HG02588 (cell line): ENCODE data around the gene SOX3.

ENCODE experiments used
- ATAC-seq: cut with Tn5 transposase; IDR thresholded peaks from one replicate; pipeline ENCODE4 v1.9.1; 2021; ENCODE audit warnings: mild to moderate bottlenecking, moderate library complexity; ENCODE audit not compliant: unreplicated experiment

Gene SOX3

GRCh38 chrX:140504371-140505324 lies at the start of gene SOX3:
Gene SOX3, minus strand, starts transcription at chrX:140505069. Its CDS starts 9 bp downstream, at chrX:140505060.
- ATAC-seq, result no peak

DNA sequence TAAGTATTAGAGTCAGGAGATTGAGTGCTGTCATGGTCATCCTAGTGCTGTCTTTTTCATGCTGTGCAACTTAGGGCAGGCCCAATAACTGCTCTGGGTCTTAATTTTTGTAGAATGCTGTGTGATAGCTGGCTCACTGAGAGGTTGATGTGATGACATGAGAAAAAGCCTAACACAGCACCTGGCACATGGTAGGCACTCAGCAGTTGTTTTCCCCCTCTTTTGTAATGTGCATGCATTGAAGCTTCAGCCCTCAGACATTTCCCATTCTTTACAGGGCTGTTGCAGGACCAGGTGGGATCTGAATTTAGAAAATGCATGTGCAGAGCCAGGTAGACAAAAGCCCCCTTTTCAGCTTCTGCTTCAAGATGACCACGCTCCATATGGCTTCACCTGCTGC lies 44.1 kb upstream of the SOX3 start:
- no peak for ATAC-seq

DNA sequence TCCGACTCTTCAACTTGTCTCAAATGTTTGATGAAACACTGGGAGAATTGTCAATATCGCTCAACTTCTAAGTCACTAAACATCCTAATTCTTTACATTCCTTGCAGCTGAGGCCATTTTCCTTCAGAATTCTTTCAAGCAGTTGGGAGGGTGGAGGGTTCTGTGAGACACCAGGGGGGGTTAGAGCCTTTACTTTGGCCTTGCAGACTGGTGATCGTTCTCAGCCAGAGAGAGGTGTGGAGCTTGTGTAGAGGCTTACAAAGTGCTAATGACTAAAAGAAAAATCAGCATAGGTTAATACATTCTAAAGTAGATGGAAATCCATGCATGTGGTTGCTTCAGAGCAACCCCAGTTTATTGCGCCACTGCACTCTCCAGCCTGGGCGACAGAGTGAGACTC lies 21.3 kb upstream of the SOX3 start:
- no peak for ATAC-seq

DNA sequence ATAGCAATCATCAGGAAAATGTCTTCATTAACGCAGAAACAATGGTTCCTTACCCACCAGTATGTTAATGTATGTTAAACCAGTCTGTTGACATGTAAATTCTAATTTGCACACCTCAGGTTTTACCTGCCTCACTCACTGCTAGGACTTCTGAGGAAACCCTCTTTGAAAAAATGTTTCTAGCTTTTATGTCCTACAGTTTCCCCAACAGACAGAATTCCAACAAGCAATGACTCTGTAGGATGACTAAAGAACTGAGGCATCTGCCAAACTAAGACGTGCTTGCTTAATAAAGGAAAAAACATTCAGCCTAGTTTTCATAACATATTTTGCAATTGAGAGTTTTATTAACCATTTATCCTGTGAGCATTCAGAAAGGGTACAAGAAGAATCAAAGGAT lies 20.6 kb upstream of the SOX3 start:
- ATAC-seq, result no peak

DNA sequence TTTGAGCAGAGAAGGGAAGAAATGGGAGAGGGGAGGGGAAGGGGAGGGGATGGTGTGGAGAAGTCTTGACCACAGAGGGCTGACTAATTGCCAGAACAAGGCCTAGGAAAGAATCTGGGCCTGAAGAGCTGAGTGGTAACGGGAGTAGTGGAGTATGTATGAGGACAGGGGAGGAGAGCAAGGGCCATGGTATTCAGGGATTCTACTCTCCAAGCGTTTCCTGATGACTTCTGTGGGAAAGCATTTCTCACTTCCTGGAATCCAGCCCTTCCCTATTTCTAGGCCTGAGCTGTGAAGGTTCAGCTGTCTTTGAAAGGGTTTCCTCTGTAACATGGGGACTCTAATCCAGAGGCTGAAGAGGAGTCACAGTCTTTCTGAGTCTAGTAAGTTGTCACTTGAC lies 19.7 kb upstream of the SOX3 start:
- ATAC-seq, result no peak

DNA sequence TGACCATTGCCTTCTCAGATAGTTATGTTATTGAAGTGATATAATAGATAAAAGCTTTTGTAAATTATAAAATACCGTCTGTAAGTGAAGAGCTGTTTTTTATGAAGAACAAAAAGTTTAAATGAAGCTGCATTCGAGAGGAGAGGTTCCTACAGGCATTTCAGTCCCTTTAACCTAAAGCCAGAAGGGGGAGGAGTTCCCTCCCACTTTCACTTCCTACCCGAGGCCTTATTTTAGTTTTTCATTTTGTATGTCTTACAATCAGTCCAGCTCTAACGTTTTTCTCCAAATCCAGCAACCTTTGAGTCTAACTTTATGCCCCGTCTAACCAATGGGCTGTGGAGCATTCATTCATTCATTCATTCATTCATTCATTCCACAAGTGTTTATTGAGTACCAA lies 16.5 kb upstream of the SOX3 start:
- no peak for ATAC-seq

- ATAC-seq, result no peak
These were observed 9.7 kb upstream of the SOX3 start for GRCh38 chrX:140514554-140514953.

- ATAC-seq, result no peak
These were observed 6.0 kb upstream of the SOX3 start for GRCh38 chrX:140510895-140511295.

DNA sequence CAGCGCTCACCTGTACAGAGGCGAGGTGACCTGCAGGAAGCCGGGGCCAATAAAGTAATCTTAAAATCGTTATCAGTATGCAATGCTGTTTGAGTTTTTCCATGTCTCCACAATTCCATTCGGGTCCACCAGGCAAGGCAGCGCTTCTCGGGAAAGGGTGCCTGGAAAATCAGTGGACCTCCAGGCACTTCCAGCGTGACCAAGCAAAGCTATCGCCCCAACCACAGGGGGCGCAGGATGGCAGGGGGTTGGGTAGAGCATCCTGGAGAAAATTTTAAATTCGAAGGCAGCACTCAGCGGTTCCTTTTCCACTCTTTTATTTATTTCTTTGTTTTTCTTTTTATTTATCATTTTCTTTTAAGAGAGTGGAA lies 5.4 kb upstream of the SOX3 start:
- no peak for ATAC-seq

- no peak for ATAC-seq
These were observed 4.8 kb upstream of the SOX3 start for GRCh38 chrX:140509468-140510305.

DNA sequence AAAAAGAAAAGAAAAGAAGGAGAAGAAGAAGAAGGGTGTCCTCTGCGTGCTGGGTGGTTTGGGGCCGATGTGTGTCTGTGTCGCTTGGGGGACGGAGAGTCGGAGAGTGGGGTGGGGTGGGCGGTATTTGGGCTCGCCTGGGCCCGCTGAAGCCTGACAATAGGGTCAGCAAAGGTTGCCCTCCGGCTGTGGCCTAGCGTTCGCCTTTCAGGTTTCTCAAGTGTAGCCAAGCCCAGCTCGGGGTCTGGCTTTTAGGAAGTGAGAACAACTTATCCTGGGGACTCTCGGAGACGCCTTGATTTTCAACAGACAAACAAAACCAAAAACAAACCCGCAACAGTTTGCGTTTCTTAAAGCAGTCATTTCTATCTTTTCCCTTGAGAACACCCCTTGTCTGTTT lies 4.1 kb upstream of the SOX3 start:
- no peak for ATAC-seq

- no peak for ATAC-seq
These were observed 3.1 kb upstream of the SOX3 start for GRCh38 chrX:140507982-140508305.

GRCh38 chrX:140507223-140507981 lies 2.5 kb upstream of the SOX3 start:
- ATAC-seq, result no peak

DNA sequence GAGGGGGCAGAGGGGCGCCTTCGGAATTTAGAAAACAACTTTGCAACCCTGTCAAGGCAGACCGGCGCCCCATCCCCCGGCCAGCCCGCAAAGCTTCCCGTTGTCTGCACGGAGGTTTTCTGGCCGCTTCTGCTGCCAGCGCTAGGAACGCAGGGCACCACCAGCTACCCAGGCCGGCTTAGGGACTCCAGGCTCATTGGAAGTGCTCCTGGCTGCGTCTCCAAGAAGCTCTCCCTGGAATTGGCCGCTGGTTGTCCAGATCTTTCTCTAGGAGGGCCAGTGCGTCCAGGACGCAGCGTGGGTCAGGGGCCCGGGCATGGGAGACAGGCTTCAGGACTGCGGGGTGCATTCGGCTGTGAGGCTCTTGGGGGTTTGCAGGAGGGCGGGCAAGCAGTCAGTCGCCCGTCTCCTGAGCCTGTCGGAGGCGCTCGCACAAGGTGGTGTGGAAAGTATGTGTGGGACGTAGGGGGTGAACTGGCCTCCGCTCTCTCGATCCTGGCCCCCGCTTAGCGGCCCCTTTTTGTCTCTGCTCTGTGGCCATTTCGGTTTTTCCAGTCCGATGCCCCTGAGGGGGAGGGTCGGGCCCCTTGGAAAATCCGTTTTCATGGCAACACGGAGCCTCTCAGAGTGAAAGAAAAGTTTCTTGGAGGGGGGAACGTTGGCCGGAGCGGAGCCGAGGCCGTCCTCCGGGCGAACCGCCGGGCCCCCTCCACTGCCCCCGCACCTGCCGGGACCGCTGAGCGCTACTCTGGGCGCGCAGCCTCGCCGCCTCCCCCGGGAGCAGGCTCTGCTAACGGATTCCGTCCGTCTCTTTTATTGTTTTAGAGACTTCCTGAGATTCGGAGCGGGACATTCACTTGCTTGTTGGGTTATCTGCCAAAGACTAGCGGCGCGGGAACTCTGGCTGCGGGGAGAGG lies 810 bp upstream of the SOX3 start:
- ATAC-seq, result no peak

DNA sequence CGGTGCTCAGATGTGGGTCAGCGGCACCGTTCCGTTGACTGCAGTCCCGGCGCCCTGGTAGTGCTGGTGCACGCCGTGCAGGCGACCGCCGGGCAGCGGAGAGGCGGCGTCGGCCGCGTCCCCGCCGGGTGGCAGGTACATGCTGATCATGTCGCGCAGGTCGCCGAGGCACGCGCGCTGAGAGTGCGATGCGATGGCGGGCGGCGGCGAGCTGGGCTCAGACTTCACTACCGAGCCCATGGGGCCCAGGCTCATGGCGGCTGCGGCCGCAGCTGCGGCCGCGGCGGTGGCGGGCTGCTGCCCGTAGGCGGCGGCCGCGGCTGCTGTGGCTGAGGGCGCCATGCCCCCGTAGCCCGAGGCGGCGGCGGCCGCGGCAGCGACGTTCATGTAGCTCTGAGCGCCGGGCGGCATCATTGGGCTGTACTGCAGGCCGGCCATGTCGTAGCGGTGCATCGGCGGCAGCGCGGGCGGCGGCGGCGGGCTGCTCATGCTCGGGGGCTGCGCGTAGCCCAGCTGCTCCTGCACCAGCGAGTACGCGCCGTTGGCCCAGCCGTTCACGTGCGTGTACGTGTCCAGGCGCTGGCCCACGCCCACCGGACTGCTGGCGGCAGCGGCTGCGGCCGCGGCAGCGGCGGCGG lies 1.0 kb downstream of the SOX3 start:
- no peak for ATAC-seq

DNA sequence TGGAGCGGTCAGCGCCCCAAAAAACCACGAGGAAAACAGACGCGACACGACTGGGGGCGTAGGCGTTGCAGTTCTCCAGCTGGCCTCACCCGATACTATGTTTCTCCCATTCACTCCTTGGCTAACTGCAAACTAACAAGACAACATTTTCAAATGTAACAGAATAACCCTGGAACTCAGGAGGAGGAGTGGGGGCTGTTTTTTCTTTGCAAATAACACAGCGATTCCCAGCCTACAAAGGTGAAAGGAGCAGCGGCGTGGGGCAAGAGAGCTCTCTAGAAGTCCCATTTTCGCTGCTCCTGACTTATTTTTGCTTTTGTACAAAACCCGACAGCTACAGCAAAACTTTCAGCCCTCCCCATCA lies 1.6 kb downstream of the SOX3 start:
- ATAC-seq, result no peak

GRCh38 chrX:140502491-140503237 lies 2.2 kb downstream of the SOX3 start:
- no peak for ATAC-seq

- no peak for ATAC-seq
These were observed 2.9 kb downstream of the SOX3 start for GRCh38 chrX:140501940-140502468.

DNA sequence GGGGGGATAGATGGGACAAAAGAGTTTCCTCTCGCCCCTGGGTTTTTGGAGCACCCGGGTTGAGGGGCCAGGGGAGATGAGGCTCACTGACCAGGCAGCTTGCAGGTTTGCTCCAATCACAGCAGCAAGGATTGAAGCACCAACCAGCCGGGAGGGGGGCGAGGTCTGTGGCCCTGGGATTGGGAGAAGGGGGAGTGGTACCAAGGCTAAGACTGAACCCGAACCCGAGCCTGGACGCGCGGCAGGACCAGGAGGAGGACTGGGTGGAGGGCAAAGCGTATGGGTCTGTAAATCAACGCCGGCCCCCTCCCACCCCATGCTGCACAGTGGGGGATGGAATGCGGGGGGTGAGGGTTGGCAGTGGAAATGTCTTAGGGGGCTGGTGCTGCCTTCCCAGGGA lies 3.5 kb downstream of the SOX3 start:
- ATAC-seq, result no peak
